ENCODE data around the gene SYT6.

Gene SYT6

GRCh38 chr1:114103992-114104391 is 49.7 kb downstream of the SYT6 start:
- Histone ChIP-seq H2AFZ (no peak overlapping the region), H3K36me3 (ENCODE audit: control insufficient read depth, insufficient read depth, low read length) (no peaks in the 10 kb centered on the region), H3K4me3 (ENCODE audit: low read depth, low read length) (no peak overlapping the region), H3K79me2 (no peaks in the 10 kb centered on the region), H3K9me3 (ENCODE audit: control insufficient read depth, low read length) (no peaks in the 10 kb centered on the region), H3K4me2 (ENCODE audit: low read length) (no peak overlapping the region), H3K27ac (no peak overlapping the region), H3K27me3 (ENCODE audit: control insufficient read depth, insufficient read depth, low read length) (no peaks in the 10 kb centered on the region), H3K4me1 (no peaks in the 10 kb centered on the region), H3K9ac (no peak overlapping the region)
- no peak for TF ChIP-seq CTCF (IDR thresholded peaks at IDR 0.05)

GRCh38 chr1:114102136-114102535 is 51.5 kb downstream of the SYT6 start:
- H3K9ac ChIP-seq, result no peak overlapping the region
- TF ChIP-seq CTCF (IDR thresholded peaks at IDR 0.05), result no peak
- H3K9me3 ChIP-seq (ENCODE audit: control insufficient read depth, low read length), result no peaks in the 10 kb centered on the region
- H2AFZ ChIP-seq, result no peak overlapping the region
- no peaks in the 10 kb centered on the region for H3K27me3 ChIP-seq (ENCODE audit: control insufficient read depth, insufficient read depth, low read length)
- no peaks in the 10 kb centered on the region for H3K4me1 ChIP-seq
- no peak overlapping the region for H3K4me3 ChIP-seq (ENCODE audit: low read depth, low read length)
- no peak overlapping the region for H3K4me2 ChIP-seq (ENCODE audit: low read length)
- no peaks in the 10 kb centered on the region for H3K79me2 ChIP-seq
- H3K27ac ChIP-seq, result no peak overlapping the region
- H3K36me3 ChIP-seq (ENCODE audit: control insufficient read depth, insufficient read depth, low read length), result no peaks in the 10 kb centered on the region

GRCh38 chr1:114100148-114100547 is 53.5 kb downstream of the SYT6 start:
- no peaks in the 10 kb centered on the region for H3K79me2 ChIP-seq
- no peak overlapping the region for H3K9ac ChIP-seq
- no peaks in the 10 kb centered on the region for H3K4me1 ChIP-seq
- no peak overlapping the region for H3K4me3 ChIP-seq (ENCODE audit: low read depth, low read length)
- no peaks in the 10 kb centered on the region for H3K36me3 ChIP-seq (ENCODE audit: control insufficient read depth, insufficient read depth, low read length)
- no peak overlapping the region for H2AFZ ChIP-seq
- H3K27ac ChIP-seq, result no peak overlapping the region
- TF ChIP-seq CTCF (IDR thresholded peaks at IDR 0.05), result no peak
- H3K9me3 ChIP-seq (ENCODE audit: control insufficient read depth, low read length), result no peaks in the 10 kb centered on the region
- no peaks in the 10 kb centered on the region for H3K27me3 ChIP-seq (ENCODE audit: control insufficient read depth, insufficient read depth, low read length)
- no peak overlapping the region for H3K4me2 ChIP-seq (ENCODE audit: low read length)

- no peaks in the 10 kb centered on the region for H3K79me2 ChIP-seq
- no peak overlapping the region for H3K9ac ChIP-seq
- no peaks in the 10 kb centered on the region for H3K27me3 ChIP-seq (ENCODE audit: control insufficient read depth, insufficient read depth, low read length)
- H3K4me2 ChIP-seq (ENCODE audit: low read length), result no peak overlapping the region
- no peaks in the 10 kb centered on the region for H3K36me3 ChIP-seq (ENCODE audit: control insufficient read depth, insufficient read depth, low read length)
- H2AFZ ChIP-seq, result no peak overlapping the region
- H3K4me3 ChIP-seq (ENCODE audit: low read depth, low read length), result no peak overlapping the region
- H3K9me3 ChIP-seq (ENCODE audit: control insufficient read depth, low read length), result no peaks in the 10 kb centered on the region
- no peak for TF ChIP-seq CTCF (IDR thresholded peaks at IDR 0.05)
- H3K27ac ChIP-seq, result no peak overlapping the region
- no peaks in the 10 kb centered on the region for H3K4me1 ChIP-seq
These were observed 54.4 kb downstream of the SYT6 start for GRCh38 chr1:114099268-114099667.

GRCh38 chr1:114097109-114097508 is 56.6 kb downstream of the SYT6 start:
- H3K9me3 ChIP-seq (ENCODE audit: control insufficient read depth, low read length), result no peaks in the 10 kb centered on the region
- no peak overlapping the region for H3K9ac ChIP-seq
- no peak overlapping the region for H3K4me2 ChIP-seq (ENCODE audit: low read length)
- H3K27ac ChIP-seq, result no peak overlapping the region
- no peak overlapping the region for H2AFZ ChIP-seq
- no peak overlapping the region for H3K4me3 ChIP-seq (ENCODE audit: low read depth, low read length)
- no peak for TF ChIP-seq CTCF (IDR thresholded peaks at IDR 0.05)
- no peaks in the 10 kb centered on the region for H3K36me3 ChIP-seq (ENCODE audit: control insufficient read depth, insufficient read depth, low read length)
- no peaks in the 10 kb centered on the region for H3K27me3 ChIP-seq (ENCODE audit: control insufficient read depth, insufficient read depth, low read length)
- no peaks in the 10 kb centered on the region for H3K4me1 ChIP-seq
- no peaks in the 10 kb centered on the region for H3K79me2 ChIP-seq

Data from parathyroid adenoma (tissue), 2 donors.